H1 (cell line): ENCODE results near the gene ALDH3A1. TPM values are rescaled to one million over a fixed set of nuclear protein-coding genes. Genes with fewer than 3 reads are reported as not detected.
A peak's percentile ranks its signal among the peaks of the same experiment; 100 is the strongest.

Experiments used
- CTCF ChIA-PET: fragments of 300-600 bp; sonication (Branson Sonifier 250); formaldehyde crosslinking; loops from one replicate; lab custom pipeline; 2021; ENCODE audit not compliant: partially characterized antibody; lab: Charles Lee
- POLR2A ChIA-PET: fragments of 300-600 bp; sonication (Branson Sonifier 250); formaldehyde crosslinking; loops from one replicate; lab custom pipeline; 2021; ENCODE audit warnings: inconsistent platforms; ENCODE audit not compliant: partially characterized antibody; lab: Charles Lee
- DNase-seq, 2 experiments: peaks; one replicate each; pipeline versions ENCODE4 v3.0.0 to v3.0.0-alpha.2; 2010 to 2022; ENCODE audit warnings: low spot score in 2 of 2, low read depth in 1 of 2, mixed read lengths in 1 of 2
- FAIRE-seq: peaks from 2 replicates; lab custom pipeline; 2011; peaks lifted over from hg19 to GRCh38; lab: Jason Lieb, UNC
- H2AFZ ChIP-seq: 2 replicates; pipeline ENCODE4 v1.8.1; 2012; ENCODE audit warnings: low read length, inconsistent platforms
- H2AK5ac ChIP-seq: 2 replicates; pipeline ENCODE4 v1.6.1; 2013; ENCODE audit warnings: low read depth, low read length
- H2BK120ac ChIP-seq: replicated peaks from 2 replicates; pipeline ENCODE3; 2013; ENCODE audit warnings: low read depth, low read length, inconsistent platforms
- H2BK12ac ChIP-seq: 2 replicates; pipeline ENCODE4 v1.6.1; 2013; ENCODE audit warnings: low read depth, low read length
- H2BK15ac ChIP-seq: 2 replicates; pipeline ENCODE4 v1.6.1; 2013; ENCODE audit warnings: low read length
- H2BK20ac ChIP-seq: 2 replicates; pipeline ENCODE4 v1.6.1; 2013; ENCODE audit warnings: low read length
- H2BK5ac ChIP-seq: 2 replicates; pipeline ENCODE4 v1.6.1; 2013; ENCODE audit warnings: low read depth, low read length
- H3K14ac ChIP-seq: 2 replicates; pipeline ENCODE4 v1.6.1; 2013; ENCODE audit warnings: inconsistent platforms; ENCODE audit not compliant: insufficient read length
- H3K18ac ChIP-seq: 2 replicates; pipeline ENCODE4 v1.6.1; 2013; ENCODE audit warnings: low read length; ENCODE audit errors: extremely low read depth
- H3K23ac ChIP-seq: 2 replicates; pipeline ENCODE4 v1.6.1; 2013; ENCODE audit warnings: inconsistent platforms; ENCODE audit not compliant: insufficient read length
- H3K23me2 ChIP-seq: 2 replicates; pipeline ENCODE4 v1.6.1; 2013; ENCODE audit warnings: low read depth, low read length
- H3K27ac ChIP-seq: 2 replicates; pipeline ENCODE4 v1.6.1; 2011; ENCODE audit warnings: low read depth, low read length, inconsistent platforms
- H3K27me3 ChIP-seq, 4 experiments: replicated peaks in 1 of 4; 1 replicate in 1 of 4; 2 replicates in 3 of 4; pipeline versions ENCODE4 v1.6.1 to v1.8.1; 2011 to 2013; ENCODE audit warnings: low read length in 3 of 4, mild to moderate bottlenecking in 3 of 4, inconsistent platforms in 2 of 4, mixed read lengths in 2 of 4, moderate library complexity in 1 of 4; ENCODE audit not compliant: control insufficient read depth in 3 of 4, insufficient read depth in 3 of 4; ENCODE audit errors: extremely low read depth in 1 of 4
- H3K36me3 ChIP-seq, 4 experiments: 2 replicates each; pipeline versions ENCODE4 v1.6.1 to v1.8.1; 2011 to 2013; ENCODE audit warnings: mild to moderate bottlenecking in 4 of 4, low read length in 3 of 4, moderate library complexity in 2 of 4, control low read depth in 1 of 4, inconsistent platforms in 1 of 4; ENCODE audit not compliant: insufficient read depth in 4 of 4, control insufficient read depth in 2 of 4
- H3K4ac ChIP-seq: replicated peaks from 2 replicates; pipeline ENCODE3; 2013; ENCODE audit warnings: low read length, low read depth, mixed read lengths, inconsistent platforms; ENCODE audit not compliant: insufficient read length
- H3K4me1 ChIP-seq, 4 experiments: replicated peaks in 1 of 4; 1 replicate in 1 of 4; 2 replicates in 3 of 4; pipeline versions ENCODE4 v1.6.1 to v1.8.1; 2011 to 2013; ENCODE audit warnings: low read length in 3 of 4, inconsistent platforms in 2 of 4, mixed read lengths in 1 of 4; ENCODE audit not compliant: insufficient read depth in 4 of 4, control insufficient read depth in 3 of 4
- H3K4me2 ChIP-seq, 2 experiments: 2 replicates each; pipeline versions ENCODE4 v1.6.1 to v1.8.1; 2011 to 2013; ENCODE audit warnings: low read depth in 2 of 2, low read length in 2 of 2, control low read depth in 1 of 2, inconsistent platforms in 1 of 2, mild to moderate bottlenecking in 1 of 2; ENCODE audit not compliant: insufficient read depth in 1 of 2
- H3K4me3 ChIP-seq, 4 experiments: fragments of 200-600, 300-600 bp in 1 of 4; sonication (generic), shearing (Covaris generic), sonication (Bioruptor Twin) in 1 of 4; 2 replicates each; pipeline versions ENCODE4 v1.5.1 to v1.8.1; 2011 to 2016; ENCODE audit warnings: low read length in 4 of 4, low read depth in 3 of 4, control low read depth in 2 of 4, inconsistent platforms in 2 of 4, mild to moderate bottlenecking in 2 of 4, mixed read lengths in 1 of 4, moderate library complexity in 1 of 4; ENCODE audit not compliant: insufficient read depth in 2 of 4; ENCODE audit errors: extremely low read depth in 1 of 4
- H3K56ac ChIP-seq: replicated peaks from 2 replicates; pipeline ENCODE3; 2013; ENCODE audit warnings: low read depth, mild to moderate bottlenecking, mixed read lengths, low read length, inconsistent platforms; ENCODE audit not compliant: insufficient read length
- H3K79me1 ChIP-seq: 2 replicates; pipeline ENCODE4 v1.6.1; 2013; ENCODE audit warnings: low read depth, low read length, control low read depth
- H3K79me2 ChIP-seq, 2 experiments: 2 replicates each; pipeline versions ENCODE4 v1.6.1 to v1.8.1; 2012 to 2013; ENCODE audit warnings: low read length in 2 of 2, mild to moderate bottlenecking in 2 of 2, inconsistent platforms in 1 of 2; ENCODE audit not compliant: insufficient read depth in 2 of 2, control insufficient read depth in 1 of 2
- H3K9ac ChIP-seq, 4 experiments: replicated peaks in 1 of 4; 1 replicate in 1 of 4; 2 replicates in 3 of 4; pipeline versions ENCODE4 v1.6.1 to v1.8.1; 2011 to 2013; ENCODE audit warnings: low read depth in 3 of 4, low read length in 3 of 4, control low read depth in 2 of 4, mild to moderate bottlenecking in 2 of 4, moderate library complexity in 2 of 4, inconsistent platforms in 1 of 4; ENCODE audit errors: extremely low read depth in 1 of 4
- H3K9me3 ChIP-seq, 2 experiments: 2 replicates each; pipeline versions ENCODE4 v1.6.1 to v1.8.1; 2012 to 2013; ENCODE audit warnings: mild to moderate bottlenecking in 2 of 2, moderate library complexity in 2 of 2, control low read depth in 1 of 2, inconsistent platforms in 1 of 2, low read depth in 1 of 2, low read length in 1 of 2, mixed read lengths in 1 of 2; ENCODE audit not compliant: insufficient read depth in 2 of 2
- H4K20me1 ChIP-seq, 2 experiments: replicated peaks in 1 of 2; 2 replicates each; pipeline versions ENCODE3 to v1.8.1; 2011 to 2013; ENCODE audit warnings: inconsistent platforms in 2 of 2, low read length in 2 of 2, mild to moderate bottlenecking in 1 of 2; ENCODE audit not compliant: insufficient read depth in 2 of 2, control insufficient read depth in 1 of 2
- H4K5ac ChIP-seq: 2 replicates; pipeline ENCODE4 v1.6.1; 2013; ENCODE audit warnings: low read length, low read depth, mixed read lengths, inconsistent platforms; ENCODE audit not compliant: insufficient read length
- H4K8ac ChIP-seq: 2 replicates; pipeline ENCODE4 v1.8.0; 2013; ENCODE audit warnings: mild to moderate bottlenecking, moderate library complexity, low read length, inconsistent platforms; ENCODE audit not compliant: insufficient read depth; ENCODE audit errors: extremely low read depth
- H4K91ac ChIP-seq: replicated peaks from 2 replicates; pipeline ENCODE3; 2013; ENCODE audit warnings: low read length, mixed read lengths, inconsistent platforms; ENCODE audit not compliant: insufficient read length
- ASH2L ChIP-seq: fragments of 200-600, 300-600 bp; sonication (generic); IDR thresholded peaks from one replicate; pipeline ENCODE4 v1.7.1; 2017; ENCODE audit warnings: low read length
- CREB1 ChIP-seq: IDR thresholded peaks from 2 replicates; pipeline ENCODE4 v1.6.1; 2012; ENCODE audit warnings: inconsistent platforms
- E2F6 ChIP-seq: IDR thresholded peaks from 2 replicates; pipeline ENCODE4 v1.6.1; 2012; ENCODE audit warnings: inconsistent platforms
- GTF2F1 ChIP-seq: IDR thresholded peaks from 2 replicates; pipeline ENCODE4 v1.6.1; 2012; ENCODE audit warnings: low read depth, low read length, improper control_type of control experiment, borderline replicate concordance
- KDM4A ChIP-seq: IDR thresholded peaks from one replicate; pipeline ENCODE4 v1.7.1; 2012; ENCODE audit warnings: low read depth, mild to moderate bottlenecking, moderate library complexity, low read length, inconsistent platforms; ENCODE audit not compliant: severe bottlenecking
- MAX ChIP-seq: IDR thresholded peaks from 2 replicates; pipeline ENCODE4 v1.6.1; 2012; ENCODE audit warnings: inconsistent platforms
- NRF1 ChIP-seq: IDR thresholded peaks from 2 replicates; pipeline ENCODE4 v1.6.1; 2011; ENCODE audit warnings: mild to moderate bottlenecking, low read depth, low read length, improper control_type of control experiment
- PHF8 ChIP-seq: fragments of 200-600 bp; sonication (generic); conservative IDR thresholded peaks from 2 replicates; pipeline ENCODE4 v1.7.1; 2012; ENCODE audit warnings: low read depth, mild to moderate bottlenecking, inconsistent platforms, low read length, moderate library complexity
- POLR2A ChIP-seq, 2 experiments: IDR thresholded peaks; 1 replicate in 1 of 2; 2 replicates in 1 of 2; pipeline ENCODE4 v1.6.1; 2011; ENCODE audit warnings: low read depth in 2 of 2, low read length in 2 of 2, mild to moderate bottlenecking in 2 of 2; ENCODE audit errors: control extremely low read depth in 1 of 2
- TBP ChIP-seq: IDR thresholded peaks from 2 replicates; pipeline ENCODE4 v1.6.1; 2011; ENCODE audit warnings: low read depth, low read length, improper control_type of control experiment
- WGBS, 2 experiments: shearing (Covaris generic) in 1 of 2; methylation state at CpG; one replicate each; pipeline versions ENCODE4 v1.1.6 to v1.1.7; 2013 to 2015; ENCODE audit warnings: low lambda C conversion rate in 2 of 2, mixed read lengths in 2 of 2, inconsistent platforms in 1 of 2, low coverage in 1 of 2, missing lambda C conversion rate in 1 of 2; ENCODE audit not compliant: insufficient replicate concordance in 2 of 2, insufficient coverage in 1 of 2, insufficient read length in 1 of 2; ENCODE audit errors: extremely low coverage in 1 of 2, missing lambda C conversion rate in 1 of 2; 5-methylcytosine and 5-hydroxymethylcytosine counted together
- polyA plus RNA-seq, 7 experiments: library from polyadenylated mRNA; depleted of rRNA in 3 of 7; stranded (reverse) in 5 of 7; unstranded in 2 of 7; fragments of >200 nt in 5 of 7; fragments of 200-250 nt in 2 of 7; gene quantifications; 1 replicate in 5 of 7; 2 replicates in 1 of 7; 4 replicates in 1 of 7; pipeline versions ENCODE4 v1.2.1 to v1.2.3, GENCODE V29; 2011 to 2013; ENCODE audit warnings: missing spikeins in 2 of 7, mixed read lengths in 2 of 7
- total RNA-seq: library from RNA; stranded (reverse); fragmentation: NEBNext Ultra II Directional; extraction: Animal tissue kit (Norgen Biotek cat#: 25700); gene quantifications from 2 replicates; pipeline ENCODE4 v1.2.1, GENCODE V29; 2021

The ALDH3A1 gene
- total and polyA plus RNA-seq, 2 of the 8 experiments (the other 6 are each of a cell fraction or from before 2014, with no cell fraction given), result 0.37 to 1.4 TPM

- TF ChIP-seq KDM4A (no peak), CREB1 (no peak), MAX (no peak), POLR2A (IDR thresholded peaks at IDR 0.05; ENCODE audit: control extremely low read depth in 1 of 2, low read depth in 2 of 2, low read length in 2 of 2) (no peak), TBP (no peak), PHF8 (no peak), GTF2F1 (no peak), ASH2L (no peak), E2F6 (no peak), NRF1 (no peak)
- ChIA-PET CTCF (interaction anchor here (0.7 to 8.7 kb wide), 13 partner anchors 8 to 355 kb away, joined by 3 to 56 read pairs (median 7); partner anchors contain the start of genes ALDH3A2 and B9D1), POLR2A (interaction anchor here (3.9 kb wide), 1 partner anchor 69 kb away, joined by 16 read pairs; the partner anchor contains the start of gene ALDH3A2)
- Histone ChIP-seq H3K4me2 (no peak overlapping the region), H2BK120ac (no peak overlapping the region), H3K23ac (no peak overlapping the region), H3K79me2 (no peaks in the 10 kb centered on the region), H3K27me3 (no peaks in the 10 kb centered on the region), H3K9me3 (no peaks in the 10 kb centered on the region), H2BK15ac (0 out of 2 replicates have a peak overlapping the region, but pooled peaks have one; percentile 46), H4K8ac (peak overlapping the region; percentile 53; the same call in 1 of the 2 replicates), H2BK12ac (no peak overlapping the region), H2BK20ac (no peak overlapping the region), H3K23me2 (no peaks in the 10 kb centered on the region), H2AFZ (no peak overlapping the region), H3K4ac (no peak overlapping the region), H3K27ac (no peak overlapping the region), H4K5ac (no peak overlapping the region), H4K20me1 (no peaks in the 10 kb centered on the region), H3K14ac (no peak overlapping the region), H2AK5ac (no peak overlapping the region), H3K36me3 (no peaks in the 10 kb centered on the region), H2BK5ac (no peak overlapping the region), H3K4me3 (no peak overlapping the region), H3K4me1 (peaks cover 0 to 8% (median 0%) of the 10 kb centered on the region in 4 experiments; a peak in 2 of 7 replicates), H3K18ac (peak overlapping the region; percentile 48; the same call in 1 of the 2 replicates), H3K79me1 (no peaks in the 10 kb centered on the region), H3K9ac (no peak overlapping the region), H4K91ac (no peak overlapping the region), H3K56ac (no peak overlapping the region)
- WGBS, 2 experiments, result 89% methylated on average over 5 of the region's 10 CpGs; no CpG with 5 or more reads in 1 of the 2 experiments
- DNase-seq (no peak), FAIRE-seq (no peak)
Measured at GRCh38 chr17:19717411-19717908, 30.6 kb downstream of the ALDH3A1 start.
